ENCODE data around the gene ZBBX.

DNA sequence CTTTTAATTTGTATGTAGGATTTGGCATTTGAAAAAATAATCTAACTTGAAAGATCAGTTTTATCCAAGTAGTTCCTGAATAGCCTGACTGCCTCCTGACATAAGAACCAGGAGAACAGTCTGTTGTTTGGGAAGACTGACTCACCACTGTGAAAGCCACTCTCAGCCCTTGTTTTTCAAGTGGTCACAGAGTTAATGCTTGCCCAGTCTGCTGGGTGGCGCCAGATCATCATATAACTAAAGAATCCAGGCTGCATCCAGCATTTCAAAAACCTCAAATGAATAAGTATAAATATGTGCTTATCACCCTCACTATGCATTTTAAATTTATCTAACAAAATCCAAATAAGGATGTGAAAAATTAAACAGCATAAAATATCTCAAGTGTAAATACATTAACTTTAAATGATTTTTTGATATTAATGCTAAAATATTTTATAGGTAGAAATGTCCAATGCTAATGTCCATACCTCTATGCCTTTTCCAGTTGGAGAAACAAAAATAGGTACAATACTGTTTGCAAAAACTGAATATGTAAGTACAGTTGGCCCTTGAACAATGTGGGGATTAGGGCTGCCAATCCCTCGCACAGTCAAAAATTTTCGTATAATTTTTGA lies 26.9 kb upstream of the ZBBX start:
- no peak for TF ChIP-seq FOXP2 (optimal IDR thresholded peaks at IDR 0.05; ENCODE audit: control extremely low read depth, extremely low read length, insufficient read depth)
- TF ChIP-seq POLR2AphosphoS5 (IDR thresholded peaks at IDR 0.05; ENCODE audit: borderline replicate concordance, low read depth, low read length), result no peak
